HUES6 (cell line): ENCODE measurements around the gene ADH4.

Experiments used
- H3K27ac ChIP-seq: 2 replicates; pipeline ENCODE4 v1.7.0; 2013; ENCODE audit warnings: low read depth, mild to moderate bottlenecking, low read length, inconsistent platforms
- H3K27me3 ChIP-seq: 2 replicates; pipeline ENCODE4 v1.6.1; 2013; ENCODE audit warnings: low read length; ENCODE audit not compliant: control insufficient read depth, insufficient read depth
- H3K36me3 ChIP-seq: 2 replicates; pipeline ENCODE4 v1.6.1; 2013; ENCODE audit warnings: low read length; ENCODE audit not compliant: control insufficient read depth, insufficient read depth
- H3K4me1 ChIP-seq: 2 replicates; pipeline ENCODE4 v1.6.1; 2013; ENCODE audit warnings: low read length; ENCODE audit not compliant: control insufficient read depth, insufficient read depth
- H3K4me3 ChIP-seq: 2 replicates; pipeline ENCODE4 v1.5.1; 2013; ENCODE audit warnings: low read depth, low read length
- H3K9ac ChIP-seq: one replicate; pipeline ENCODE4 v1.6.1; 2013; ENCODE audit warnings: mild to moderate bottlenecking, low read length
- H3K9me3 ChIP-seq: 2 replicates; pipeline ENCODE4 v1.6.1; 2013; ENCODE audit warnings: low read depth, low read length; ENCODE audit not compliant: control insufficient read depth, insufficient read depth

The ADH4 gene

GRCh38 chr4:99159699-99160098, 15.6 kb upstream of the ADH4 start:
- Histone ChIP-seq H3K4me3 (no peak overlapping the region), H3K36me3 (no peaks in the 10 kb centered on the region), H3K9ac (no peak overlapping the region), H3K4me1 (no peaks in the 10 kb centered on the region), H3K9me3 (no peaks in the 10 kb centered on the region), H3K27ac (no peak overlapping the region), H3K27me3 (no peaks in the 10 kb centered on the region)

GRCh38 chr4:99157478-99157935, 13.4 kb upstream of the ADH4 start:
- no peaks in the 10 kb centered on the region for H3K36me3 ChIP-seq
- no peaks in the 10 kb centered on the region for H3K27me3 ChIP-seq
- H3K9ac ChIP-seq, result no peak overlapping the region
- no peak overlapping the region for H3K4me3 ChIP-seq
- no peak overlapping the region for H3K27ac ChIP-seq
- no peaks in the 10 kb centered on the region for H3K4me1 ChIP-seq
- H3K9me3 ChIP-seq, result peaks cover 6% of the 10 kb centered on the region

- H3K9me3 ChIP-seq, result peaks cover 11% of the 10 kb centered on the region
- no peaks in the 10 kb centered on the region for H3K4me1 ChIP-seq
- H3K36me3 ChIP-seq, result no peaks in the 10 kb centered on the region
- H3K9ac ChIP-seq, result no peak overlapping the region
- H3K27me3 ChIP-seq, result no peaks in the 10 kb centered on the region
- H3K4me3 ChIP-seq, result no peak overlapping the region
- H3K27ac ChIP-seq, result no peak overlapping the region
Measured at GRCh38 chr4:99156992-99157391, 12.9 kb upstream of the ADH4 start.

- Histone ChIP-seq H3K9me3 (peaks cover 27% of the 10 kb centered on the region), H3K36me3 (no peaks in the 10 kb centered on the region), H3K27me3 (no peaks in the 10 kb centered on the region), H3K9ac (no peak overlapping the region), H3K4me1 (no peaks in the 10 kb centered on the region), H3K27ac (no peak overlapping the region), H3K4me3 (no peak overlapping the region)
Measured at GRCh38 chr4:99154658-99155342, 10.7 kb upstream of the ADH4 start.

GRCh38 chr4:99151995-99152394, 7.9 kb upstream of the ADH4 start:
- H3K4me1 ChIP-seq, result no peaks in the 10 kb centered on the region

GRCh38 chr4:99151452-99151851, 7.4 kb upstream of the ADH4 start:
- Histone ChIP-seq H3K36me3 (no peaks in the 10 kb centered on the region), H3K4me3 (no peak overlapping the region), H3K9ac (no peak overlapping the region), H3K9me3 (peaks cover 31% of the 10 kb centered on the region), H3K27me3 (no peaks in the 10 kb centered on the region), H3K4me1 (no peaks in the 10 kb centered on the region), H3K27ac (no peak overlapping the region)

More at GRCh38 chr4:99151995-99152394, 7.9 kb upstream of the ADH4 start:
- Histone ChIP-seq H3K27ac (no peak overlapping the region), H3K9me3 (peaks cover 31% of the 10 kb centered on the region), H3K9ac (no peak overlapping the region), H3K36me3 (no peaks in the 10 kb centered on the region), H3K4me3 (no peak overlapping the region), H3K27me3 (no peaks in the 10 kb centered on the region)

- no peak overlapping the region for H3K27ac ChIP-seq
- peaks cover 31% of the 10 kb centered on the region for H3K9me3 ChIP-seq
- H3K9ac ChIP-seq, result no peak overlapping the region
- H3K4me1 ChIP-seq, result no peaks in the 10 kb centered on the region
- no peaks in the 10 kb centered on the region for H3K36me3 ChIP-seq
- H3K4me3 ChIP-seq, result no peak overlapping the region
- no peaks in the 10 kb centered on the region for H3K27me3 ChIP-seq
Measured at GRCh38 chr4:99149426-99150019, 5.4 kb upstream of the ADH4 start.

- peaks cover 31% of the 10 kb centered on the region for H3K9me3 ChIP-seq
- no peaks in the 10 kb centered on the region for H3K4me1 ChIP-seq
- H3K9ac ChIP-seq, result no peak overlapping the region
- no peaks in the 10 kb centered on the region for H3K36me3 ChIP-seq
- H3K27ac ChIP-seq, result no peak overlapping the region
- no peaks in the 10 kb centered on the region for H3K27me3 ChIP-seq
- H3K4me3 ChIP-seq, result no peak overlapping the region
Measured at GRCh38 chr4:99148550-99148949, 4.5 kb upstream of the ADH4 start.

- Histone ChIP-seq H3K36me3 (no peaks in the 10 kb centered on the region), H3K27ac (no peak overlapping the region), H3K4me1 (no peaks in the 10 kb centered on the region), H3K9me3 (peaks cover 3% of the 10 kb centered on the region; the same call in 1 of the 2 replicates), H3K27me3 (no peaks in the 10 kb centered on the region), H3K4me3 (no peak overlapping the region), H3K9ac (no peak overlapping the region)
Measured at GRCh38 chr4:99144587-99144986, 490 bp upstream of the ADH4 start.

GRCh38 chr4:99136329-99136728, 7.8 kb downstream of the ADH4 start:
- Histone ChIP-seq H3K4me3 (no peak overlapping the region), H3K27me3 (no peaks in the 10 kb centered on the region), H3K4me1 (no peaks in the 10 kb centered on the region), H3K36me3 (no peaks in the 10 kb centered on the region), H3K9ac (no peak overlapping the region), H3K27ac (no peak overlapping the region), H3K9me3 (no peaks in the 10 kb centered on the region)

- H3K27ac ChIP-seq, result no peak overlapping the region
- no peaks in the 10 kb centered on the region for H3K9me3 ChIP-seq
- H3K4me3 ChIP-seq, result no peak overlapping the region
- no peaks in the 10 kb centered on the region for H3K36me3 ChIP-seq
- no peak overlapping the region for H3K9ac ChIP-seq
- no peaks in the 10 kb centered on the region for H3K4me1 ChIP-seq
- H3K27me3 ChIP-seq, result no peaks in the 10 kb centered on the region
Measured at GRCh38 chr4:99135541-99136162, 8.4 kb downstream of the ADH4 start.
